Heart left ventricle (tissue), 16 donors: ENCODE data around the gene ADARB1. TPM values are rescaled to one million over a fixed set of nuclear protein-coding genes. Genes with fewer than 3 reads are reported as not detected.

Experiments
- ATAC-seq, 4 donors: fragments of 200-7000 bp; cut with Tn5 transposase; one replicate each; pipeline ENCODE4 v1.9.1; 2020 to 2022; ENCODE audit warnings: moderate library complexity in 4 of 4, mild to moderate bottlenecking in 3 of 4, moderate number of reproducible peaks in 1 of 4
- DNase-seq, 5 donors: peaks; one replicate each; pipeline ENCODE4 v3.0.0-alpha.2; 2020
- H3K27ac ChIP-seq, 12 donors: fragments of 200-600 bp; sonication (generic) in 4 of 12; one replicate each; pipeline versions ENCODE4 v1.5.0 to v1.8.0; 2016 to 2022; ENCODE audit warnings: mild to moderate bottlenecking in 2 of 12
- H3K27me3 ChIP-seq, 9 donors: fragments of 200-600 bp; sonication (generic) in 2 of 9; one replicate each; pipeline versions ENCODE4 v1.5.1 to v1.8.0; 2016 to 2022; ENCODE audit warnings: mild to moderate bottlenecking in 3 of 9
- H3K36me3 ChIP-seq, 9 donors: fragments of 200-600 bp; sonication (generic) in 2 of 9; one replicate each; pipeline versions ENCODE4 v1.5.0 to v1.8.0; 2018 to 2022; ENCODE audit warnings: mild to moderate bottlenecking in 2 of 9
- H3K4me1 ChIP-seq, 12 donors: fragments of 200-600 bp; sonication (generic) in 4 of 12; one replicate each; pipeline versions ENCODE4 v1.5.0 to v1.8.0; 2016 to 2022; ENCODE audit warnings: mild to moderate bottlenecking in 3 of 12
- H3K4me3 ChIP-seq, 12 donors: fragments of 200-600 bp; sonication (generic) in 4 of 12; one replicate each; pipeline versions ENCODE4 v1.5.0 to v1.8.0; 2017 to 2022; ENCODE audit warnings: mild to moderate bottlenecking in 9 of 12, moderate library complexity in 4 of 12
- H3K9me3 ChIP-seq, 12 donors: fragments of 200-600 bp; sonication (generic) in 4 of 12; one replicate each; pipeline versions ENCODE4 v1.5.0 to v1.8.0; 2016 to 2022; ENCODE audit warnings: mild to moderate bottlenecking in 1 of 12
- POLR2A ChIP-seq, 2 donors: fragments of 450-650 bp; IDR thresholded peaks; one replicate each; pipeline ENCODE4 v1.6.1; 2017; ENCODE audit warnings: antibody characterized with exemption in 2 of 2, mild to moderate bottlenecking in 2 of 2, moderate library complexity in 2 of 2
- WGBS, 4 donors: extraction: QIAGEN DNeasy Blood & Tissue Kit in 2 of 4; methylation state at CpG; one replicate each; pipeline versions ENCODE4 v1.1.5 to v1.1.7; 2013 to 2018; 5-methylcytosine and 5-hydroxymethylcytosine counted together
- intact Hi-C, 10 donors: fragments of 100-400 bp; cut with DNase I; formaldehyde crosslinking; loops; one replicate each; pipeline versions ENCODE4 v1.11.1 to v1.14.2; 2022
- polyA plus RNA-seq, 2 donors: library from polyadenylated mRNA; stranded (reverse); fragments of 200-250 nt; gene quantifications; one replicate each; pipeline ENCODE4 v1.2.3, GENCODE V29; 2013
- total RNA-seq, 9 donors: library from RNA; depleted of rRNA in 2 of 9; stranded (reverse); fragments of >200 nt in 2 of 9; fragmentation: NEBNext Ultra II Directional in 3 of 9; extraction: Animal tissue kit (Norgen Biotek cat#: 25700) in 3 of 9; gene quantifications; one replicate each; pipeline versions ENCODE4 v1.1.0 to v1.2.4, GENCODE V29; 2016 to 2023
- TF ChIP-seq, protein P1 (sequence below), 12 donors: fragments of 200-600 bp; sonication (generic) in 4 of 12; IDR thresholded peaks; one replicate each; pipeline versions ENCODE4 v1.5.0 to v1.8.0; 2018 to 2022; ENCODE audit warnings: antibody characterized with exemption in 12 of 12, mild to moderate bottlenecking in 5 of 12
- donor health status: ischemic (EF 13 %, LVEDD 7.1; RV severe dilation, severe dysfunction).
- donor health status: healthy with polysubstance abuse.
- donor health status: DM: no; HTN: yes; CAD: no.
- donor health status: DM: no; HTN: no; CAD: no.
- donor health status: ischemic (EF 25% LVEDD 6.9; RV normal size, moderate dysfunction).
- donor health status: ischemic (EF 25% LVEDD 5.7; RV mildly dilated, moderate dysfunction).
- donor health status: healthy.
- donor health status: DM: yes; HTN: yes; CAD: no.
- donor health status: ischemic (EF 35%, LVEDD 5.7; RV mildly dilated, moderate dysfunction).
- donor health status: nonischemic (EF 11% LVEDD 7.7; RV severe dilation, severe dysfunction).
- donor health status: DM: yes; HTN: yes; CAD: no.
- donor health status: PGD.
- donor health status: ischemic (EF 29% LVEDD 5.4; RV normal size, mild dysfunction).
- donor health status: nonischemic (EF 23%, LVEDD 6.1; RV moderate dilation, normal function).

The ADARB1 gene
- total and polyA plus RNA-seq, 11 donors: 6.9 to 16.3 (median 12.0) TPM

GRCh38 chr21:45122432-45123132 is 48.2 kb downstream of the ADARB1 start:
- Histone ChIP-seq H3K27ac (peak overlapping the region in 1 of 12 donors; percentile 79), H3K4me3 (no peak overlapping the region), H3K27me3 (no peaks in the 10 kb centered on the region), H3K9me3 (peaks cover 0 to 7% (median 0%) of the 10 kb centered on the region in 12 donors), H3K36me3 (peaks cover 0 to 18% (median 0%) of the 10 kb centered on the region in 9 donors), H3K4me1 (peaks cover 0 to 21% (median 13%) of the 10 kb centered on the region in 12 donors)
- ATAC-seq (no peak), DNase-seq (no peak)
- TF ChIP-seq POLR2A (IDR thresholded peaks at IDR 0.05): no peak
- TF ChIP-seq, protein P1, sequence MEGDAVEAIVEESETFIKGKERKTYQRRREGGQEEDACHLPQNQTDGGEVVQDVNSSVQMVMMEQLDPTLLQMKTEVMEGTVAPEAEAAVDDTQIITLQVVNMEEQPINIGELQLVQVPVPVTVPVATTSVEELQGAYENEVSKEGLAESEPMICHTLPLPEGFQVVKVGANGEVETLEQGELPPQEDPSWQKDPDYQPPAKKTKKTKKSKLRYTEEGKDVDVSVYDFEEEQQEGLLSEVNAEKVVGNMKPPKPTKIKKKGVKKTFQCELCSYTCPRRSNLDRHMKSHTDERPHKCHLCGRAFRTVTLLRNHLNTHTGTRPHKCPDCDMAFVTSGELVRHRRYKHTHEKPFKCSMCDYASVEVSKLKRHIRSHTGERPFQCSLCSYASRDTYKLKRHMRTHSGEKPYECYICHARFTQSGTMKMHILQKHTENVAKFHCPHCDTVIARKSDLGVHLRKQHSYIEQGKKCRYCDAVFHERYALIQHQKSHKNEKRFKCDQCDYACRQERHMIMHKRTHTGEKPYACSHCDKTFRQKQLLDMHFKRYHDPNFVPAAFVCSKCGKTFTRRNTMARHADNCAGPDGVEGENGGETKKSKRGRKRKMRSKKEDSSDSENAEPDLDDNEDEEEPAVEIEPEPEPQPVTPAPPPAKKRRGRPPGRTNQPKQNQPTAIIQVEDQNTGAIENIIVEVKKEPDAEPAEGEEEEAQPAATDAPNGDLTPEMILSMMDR (IDR thresholded peaks at IDR 0.05): no peak
- WGBS, 4 donors: 87 to 93% (median 91%) methylated on average over 10 of the region's 10 CpGs
- intact Hi-C loops: no loop called here

- Histone ChIP-seq H3K27ac (peak overlapping the region in 1 of 12 donors; percentile 79), H3K9me3 (no peaks in the 10 kb centered on the region), H3K36me3 (peaks cover 0 to 16% (median 0%) of the 10 kb centered on the region in 9 donors), H3K4me1 (peaks cover 0 to 25% (median 16%) of the 10 kb centered on the region in 12 donors), H3K27me3 (no peaks in the 10 kb centered on the region), H3K4me3 (no peak overlapping the region)
- intact Hi-C loops: no loop called here
- 94 to 96% (median 94%) methylated on average over 6 of the region's 6 CpGs for whole genome bisulfite sequencing, 4 donors
- TF ChIP-seq POLR2A (IDR thresholded peaks at IDR 0.05): no peak
- TF ChIP-seq, protein P1 (IDR thresholded peaks at IDR 0.05): no peak
- DNase-seq: no peak
- ATAC-seq: no peak
These were observed 49.1 kb downstream of the ADARB1 start for GRCh38 chr21:45123440-45123839.

- H3K27ac ChIP-seq: no peak overlapping the region
- ATAC-seq: no peak
- intact Hi-C loops: loop anchor here in 1 of 10 donors (2.0 kb wide), 1 partner anchor 18 kb away; no protein-coding TSS in a partner anchor
- DNase-seq: no peak
- no peak for TF ChIP-seq POLR2A (IDR thresholded peaks at IDR 0.05)
- TF ChIP-seq, protein P1 (IDR thresholded peaks at IDR 0.05): no peak
- WGBS, 4 donors: 90 to 94% (median 93%) methylated on average over 6 of the region's 6 CpGs
- H3K4me1 ChIP-seq: peaks cover 0 to 37% (median 27%) of the 10 kb centered on the region in 12 donors
- no peak overlapping the region for H3K4me3 ChIP-seq
- peaks cover 0 to 12% (median 0%) of the 10 kb centered on the region in 9 donors for H3K36me3 ChIP-seq
- H3K27me3 ChIP-seq: no peaks in the 10 kb centered on the region
- no peaks in the 10 kb centered on the region for H3K9me3 ChIP-seq
These were observed 50.2 kb downstream of the ADARB1 start for GRCh38 chr21:45124596-45124995.

- ATAC-seq (no peak), DNase-seq (no peak)
- peaks cover 5 to 44% (median 33%) of the 10 kb centered on the region in 12 donors for H3K4me1 ChIP-seq
- TF ChIP-seq, protein P1 (IDR thresholded peaks at IDR 0.05): no peak
- TF ChIP-seq POLR2A (IDR thresholded peaks at IDR 0.05): no peak
- H3K36me3 ChIP-seq: peaks cover 0 to 10% (median 0%) of the 10 kb centered on the region in 9 donors
- peak overlapping the region in 2 of 12 donors; percentile 5 to 48 for H3K27ac ChIP-seq
- 64 to 81% (median 78%) methylated on average over 4 of the region's 4 CpGs for WGBS, 4 donors
- intact Hi-C loops: loop anchor here in 7 of 10 donors (2.0 to 5.0 kb wide), 5 partner anchors 19 to 233 kb away; no protein-coding TSS in a partner anchor
- no peak overlapping the region for H3K4me3 ChIP-seq
- H3K27me3 ChIP-seq: no peaks in the 10 kb centered on the region
- H3K9me3 ChIP-seq: no peaks in the 10 kb centered on the region
These were observed 51.0 kb downstream of the ADARB1 start for GRCh38 chr21:45125357-45125756.
